HUES64 (cell line): ENCODE data around the gene UBL3.

Experiments
- H3K27ac ChIP-seq: 2 replicates; pipeline ENCODE4 v1.7.0; 2013; ENCODE audit warnings: low read depth, low read length, inconsistent platforms
- H3K27me3 ChIP-seq: 2 replicates; pipeline ENCODE4 v1.6.1; 2013; ENCODE audit warnings: mild to moderate bottlenecking, low read length; ENCODE audit not compliant: insufficient read depth
- H3K36me3 ChIP-seq: 2 replicates; pipeline ENCODE4 v1.6.1; 2013; ENCODE audit warnings: mild to moderate bottlenecking, low read length; ENCODE audit not compliant: insufficient read depth
- H3K4me1 ChIP-seq: 2 replicates; pipeline ENCODE4 v1.6.1; 2013; ENCODE audit warnings: mild to moderate bottlenecking, low read length, moderate library complexity; ENCODE audit not compliant: insufficient read depth
- H3K4me3 ChIP-seq: 2 replicates; pipeline ENCODE4 v1.5.1; 2013; ENCODE audit warnings: mild to moderate bottlenecking, low read length, moderate library complexity
- H3K9ac ChIP-seq: 2 replicates; pipeline ENCODE4 v1.6.1; 2013; ENCODE audit warnings: mild to moderate bottlenecking, low read depth, low read length
- H3K9me3 ChIP-seq: 2 replicates; pipeline ENCODE4 v1.6.1; 2013; ENCODE audit warnings: low read depth, low read length; ENCODE audit not compliant: insufficient read depth
- WGBS: fragments of 150-250, 120-280 bp; methylation state at CpG from one replicate; pipeline ENCODE4 v1.1.7; 2013; ENCODE audit warnings: missing lambda C conversion rate; 5-methylcytosine and 5-hydroxymethylcytosine counted together

UBL3 gene

DNA sequence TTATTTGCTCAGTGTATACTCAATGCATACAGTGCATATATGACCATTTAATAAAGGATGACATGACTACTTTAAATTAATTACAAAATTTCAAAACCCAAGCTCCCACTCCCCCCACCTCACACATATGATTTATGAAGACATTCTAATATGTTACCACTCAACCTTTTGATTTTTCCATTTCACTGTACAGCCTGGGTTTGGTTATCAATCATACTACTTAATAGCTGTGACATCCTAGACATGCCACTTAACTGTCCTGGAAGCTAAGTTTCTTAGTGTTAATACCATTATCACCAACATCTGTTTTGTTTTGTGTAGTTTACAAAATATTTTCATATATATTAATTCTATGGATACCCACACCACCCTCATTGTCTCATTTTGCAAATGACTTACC, 42.2 kb downstream of the UBL3 start:
- Histone ChIP-seq H3K27me3 (no peaks in the 10 kb centered on the region), H3K36me3 (no peaks in the 10 kb centered on the region), H3K4me1 (no peaks in the 10 kb centered on the region), H3K4me3 (no peak overlapping the region), H3K9ac (no peak overlapping the region), H3K9me3 (no peaks in the 10 kb centered on the region), H3K27ac (no peak overlapping the region)

- no peaks in the 10 kb centered on the region for H3K36me3 ChIP-seq
- no peaks in the 10 kb centered on the region for H3K27me3 ChIP-seq
- H3K9me3 ChIP-seq, result no peaks in the 10 kb centered on the region
- WGBS, result 94% methylated on average over 6 of the region's 7 CpGs
- no peak overlapping the region for H3K27ac ChIP-seq
- H3K4me3 ChIP-seq, result no peak overlapping the region
- H3K9ac ChIP-seq, result no peak overlapping the region
- H3K4me1 ChIP-seq, result peaks cover 17% of the 10 kb centered on the region
These were observed 44.1 kb downstream of the UBL3 start for GRCh38 chr13:29805994-29806979.

GRCh38 chr13:29803221-29803620, 47.2 kb downstream of the UBL3 start:
- no peak overlapping the region for H3K4me3 ChIP-seq
- 92% methylated on average over 3 of the region's 3 CpGs for WGBS
- H3K36me3 ChIP-seq, result no peaks in the 10 kb centered on the region
- H3K27ac ChIP-seq, result no peak overlapping the region
- no peak overlapping the region for H3K9ac ChIP-seq
- H3K4me1 ChIP-seq, result peaks cover 40% of the 10 kb centered on the region
- H3K27me3 ChIP-seq, result no peaks in the 10 kb centered on the region
- H3K9me3 ChIP-seq, result no peaks in the 10 kb centered on the region

- H3K9me3 ChIP-seq, result no peaks in the 10 kb centered on the region
- H3K4me1 ChIP-seq, result peaks cover 40% of the 10 kb centered on the region
- no peaks in the 10 kb centered on the region for H3K27me3 ChIP-seq
- H3K9ac ChIP-seq, result no peak overlapping the region
- H3K27ac ChIP-seq, result no peak overlapping the region
- no peaks in the 10 kb centered on the region for H3K36me3 ChIP-seq
- no peak overlapping the region for H3K4me3 ChIP-seq
- 100% methylated on average over 1 of the region's 1 CpG for WGBS
These were observed 47.8 kb downstream of the UBL3 start for GRCh38 chr13:29802621-29803020.

DNA sequence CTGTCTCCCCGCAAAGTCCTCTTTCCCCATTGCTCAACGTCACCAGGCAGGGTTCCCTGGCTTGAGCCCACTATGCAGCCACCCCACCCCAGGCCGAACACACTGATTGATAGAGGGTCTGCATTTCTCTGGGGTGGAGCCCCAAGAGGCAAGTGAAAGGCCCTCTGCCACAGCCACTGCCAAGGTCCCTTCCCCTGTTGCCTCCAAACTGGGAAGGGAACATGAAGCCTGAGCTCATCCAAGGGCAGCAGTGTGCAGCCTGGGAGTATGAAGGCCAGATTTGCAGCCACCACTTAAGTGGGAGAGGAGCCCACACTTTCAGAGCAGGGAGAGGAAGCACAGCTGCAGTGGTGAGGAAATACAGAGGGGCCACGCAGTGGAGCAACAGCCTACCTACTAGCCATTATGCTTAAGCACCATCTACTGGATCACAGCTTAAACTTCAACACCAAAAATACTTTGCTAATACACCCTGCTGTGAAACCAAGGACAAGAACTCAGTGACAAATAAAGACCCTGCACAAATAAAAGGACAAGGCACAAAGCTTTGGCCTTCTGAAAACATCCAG, 48.6 kb downstream of the UBL3 start:
- peak overlapping the region; percentile 43; the same call in 1 of the 2 replicates for H3K27ac ChIP-seq
- no peaks in the 10 kb centered on the region for H3K9me3 ChIP-seq
- no peaks in the 10 kb centered on the region for H3K27me3 ChIP-seq
- no peak overlapping the region for H3K9ac ChIP-seq
- peaks cover 41% of the 10 kb centered on the region for H3K4me1 ChIP-seq
- 80% methylated on average over 4 of the region's 4 CpGs for WGBS
- H3K36me3 ChIP-seq, result no peaks in the 10 kb centered on the region
- no peak overlapping the region for H3K4me3 ChIP-seq

- H3K27ac ChIP-seq, result peak overlapping the region; percentile 4; the same call in 1 of the 2 replicates
- peaks cover 46% of the 10 kb centered on the region for H3K4me1 ChIP-seq
- H3K36me3 ChIP-seq, result no peaks in the 10 kb centered on the region
- no peaks in the 10 kb centered on the region for H3K27me3 ChIP-seq
- no peak overlapping the region for H3K9ac ChIP-seq
- no peak overlapping the region for H3K4me3 ChIP-seq
- no peaks in the 10 kb centered on the region for H3K9me3 ChIP-seq
- 83% methylated on average over 4 of the region's 4 CpGs for WGBS
These were observed 49.3 kb downstream of the UBL3 start for GRCh38 chr13:29801102-29801501.

DNA sequence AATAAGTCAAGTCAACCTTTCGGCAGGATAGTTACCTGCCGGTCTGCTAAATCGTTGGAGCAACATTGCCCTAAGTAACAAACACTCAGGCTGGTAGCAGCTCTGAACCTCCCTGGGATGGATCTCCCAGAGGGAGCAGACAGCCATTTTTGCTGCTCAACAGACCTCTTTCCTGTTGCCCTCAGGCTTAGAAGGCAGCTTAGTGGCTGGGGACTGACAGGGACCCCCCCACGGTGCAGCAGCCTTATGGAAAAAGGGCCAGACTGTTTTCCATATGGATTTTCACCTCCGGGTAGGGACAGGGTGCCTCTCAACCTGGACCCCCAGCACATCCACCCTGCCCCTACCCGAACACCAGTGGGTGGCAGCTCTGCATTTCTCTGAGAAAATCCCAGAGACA, 49.7 kb downstream of the UBL3 start:
- Histone ChIP-seq H3K4me1 (peaks cover 46% of the 10 kb centered on the region), H3K9ac (no peak overlapping the region), H3K4me3 (no peak overlapping the region), H3K27me3 (no peaks in the 10 kb centered on the region), H3K9me3 (no peaks in the 10 kb centered on the region), H3K36me3 (no peaks in the 10 kb centered on the region), H3K27ac (peak overlapping the region; percentile 4; the same call in 1 of the 2 replicates)
- 75% methylated on average over 6 of the region's 6 CpGs for WGBS

DNA sequence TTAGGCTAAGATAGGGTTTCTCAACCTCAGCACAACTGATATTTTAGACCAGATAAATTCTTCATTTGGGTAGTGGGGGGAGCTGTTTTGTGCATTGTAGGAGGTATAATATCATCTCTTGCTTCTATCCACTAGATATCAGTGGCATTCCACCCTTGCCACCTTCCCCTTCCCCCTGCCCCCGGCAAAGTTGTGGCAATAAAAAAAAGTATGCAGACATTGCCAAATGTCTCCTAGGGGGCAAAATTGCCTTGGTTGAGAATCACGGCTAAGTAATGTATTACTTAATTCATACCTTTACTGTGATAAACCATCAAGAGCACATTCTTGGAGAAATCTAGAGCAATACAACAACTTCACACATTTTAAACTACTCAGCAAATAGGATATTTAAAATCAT, 51.4 kb downstream of the UBL3 start:
- H3K9ac ChIP-seq, result no peak overlapping the region
- peaks cover 46% of the 10 kb centered on the region for H3K4me1 ChIP-seq
- H3K27me3 ChIP-seq, result no peaks in the 10 kb centered on the region
- no peak overlapping the region for H3K4me3 ChIP-seq
- no peaks in the 10 kb centered on the region for H3K36me3 ChIP-seq
- WGBS, result 100% methylated on average over 2 of the region's 2 CpGs
- H3K27ac ChIP-seq, result no peak overlapping the region
- H3K9me3 ChIP-seq, result no peaks in the 10 kb centered on the region

- no peaks in the 10 kb centered on the region for H3K9me3 ChIP-seq
- no peaks in the 10 kb centered on the region for H3K27me3 ChIP-seq
- peaks cover 6% of the 10 kb centered on the region; the same call in 1 of the 2 replicates for H3K4me1 ChIP-seq
- H3K4me3 ChIP-seq, result no peak overlapping the region
- no peaks in the 10 kb centered on the region for H3K36me3 ChIP-seq
- WGBS, result 98% methylated on average over 4 of the region's 5 CpGs
- no peak overlapping the region for H3K27ac ChIP-seq
- no peak overlapping the region for H3K9ac ChIP-seq
These were observed 58.2 kb downstream of the UBL3 start for GRCh38 chr13:29791997-29792780.

DNA sequence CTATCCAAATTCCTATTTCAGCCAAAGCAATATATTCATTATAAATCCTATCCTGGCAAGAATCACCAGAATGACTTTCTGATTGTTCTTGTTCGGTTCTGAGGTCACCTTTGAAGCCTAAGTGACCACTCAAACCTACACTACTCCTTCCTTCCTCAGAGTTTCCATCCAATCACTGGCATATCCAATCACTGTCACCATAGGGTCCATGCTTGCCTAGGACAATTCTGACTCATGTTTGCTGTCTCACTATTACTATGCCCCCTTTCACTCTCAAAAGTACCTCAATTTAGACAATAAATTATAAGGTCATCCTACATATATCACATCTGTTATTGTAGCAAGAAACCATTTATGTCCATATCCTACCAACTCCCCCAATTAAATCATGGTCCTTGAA, 58.9 kb downstream of the UBL3 start:
- 90% methylated on average over 1 of the region's 1 CpG for WGBS
- H3K9me3 ChIP-seq, result no peaks in the 10 kb centered on the region
- no peaks in the 10 kb centered on the region for H3K27me3 ChIP-seq
- peaks cover 2% of the 10 kb centered on the region; the same call in 1 of the 2 replicates for H3K4me1 ChIP-seq
- H3K4me3 ChIP-seq, result no peak overlapping the region
- no peak overlapping the region for H3K9ac ChIP-seq
- no peaks in the 10 kb centered on the region for H3K36me3 ChIP-seq
- H3K27ac ChIP-seq, result no peak overlapping the region

GRCh38 chr13:29786698-29787097, 63.7 kb downstream of the UBL3 start:
- Histone ChIP-seq H3K36me3 (no peaks in the 10 kb centered on the region), H3K27me3 (no peaks in the 10 kb centered on the region), H3K4me3 (no peak overlapping the region), H3K9me3 (no peaks in the 10 kb centered on the region), H3K9ac (no peak overlapping the region), H3K27ac (no peak overlapping the region), H3K4me1 (no peaks in the 10 kb centered on the region)
- WGBS, result 100% methylated on average over 1 of the region's 1 CpG
